Stomach smooth muscle (tissue), 2 donors: ENCODE measurements around the gene GCG.

Experiments used
- H3K27ac ChIP-seq: one replicate; pipeline ENCODE4 v1.7.0; 2013; ENCODE audit warnings: mild to moderate bottlenecking, low read length, inconsistent platforms
- H3K27me3 ChIP-seq, 2 donors: one replicate each; pipeline ENCODE4 v1.7.0; 2013; ENCODE audit warnings: low read length in 2 of 2; ENCODE audit not compliant: insufficient read depth in 2 of 2, control insufficient read depth in 1 of 2
- H3K36me3 ChIP-seq, 2 donors: one replicate each; pipeline ENCODE4 v1.7.0; 2013; ENCODE audit warnings: low read length in 2 of 2; ENCODE audit not compliant: control insufficient read depth in 2 of 2, insufficient read depth in 2 of 2
- H3K4me1 ChIP-seq: one replicate; pipeline ENCODE4 v1.7.0; 2013; ENCODE audit warnings: low read length; ENCODE audit not compliant: control insufficient read depth, insufficient read depth
- H3K4me3 ChIP-seq, 2 donors: one replicate each; pipeline ENCODE4 v1.7.0; 2013; ENCODE audit warnings: low read length in 2 of 2
- H3K9ac ChIP-seq, 2 donors: one replicate each; pipeline ENCODE4 v1.7.0; 2013; ENCODE audit warnings: low read length in 2 of 2, mild to moderate bottlenecking in 1 of 2
- H3K9me3 ChIP-seq, 2 donors: one replicate each; pipeline ENCODE4 v1.7.0; 2013; ENCODE audit warnings: low read length in 2 of 2; ENCODE audit not compliant: control insufficient read depth in 2 of 2
- donor health status: healthy.
- donor health status: Pancreatic carcinoma.

The GCG gene

DNA sequence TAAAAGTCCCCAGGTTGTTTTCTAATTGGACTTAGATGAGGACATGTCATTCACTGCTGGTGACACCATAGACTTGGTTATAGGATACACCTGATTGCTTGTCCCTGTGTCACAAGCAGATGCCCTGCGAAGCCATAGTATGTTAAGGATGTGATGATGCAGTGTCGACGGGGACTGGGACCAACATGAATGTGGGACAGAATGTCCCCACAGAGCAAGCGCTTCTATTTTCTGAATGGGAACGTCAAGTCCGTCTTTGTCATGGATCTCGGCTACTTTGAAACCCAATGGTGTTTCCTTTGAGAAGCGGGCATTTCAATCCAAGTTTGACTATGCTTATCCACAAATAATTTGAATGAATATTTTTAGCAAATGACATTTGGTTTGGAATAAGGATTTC lies 2.1 kb downstream of the GCG start:
- no peak overlapping the region for H3K9ac ChIP-seq
- no peaks in the 10 kb centered on the region for H3K4me1 ChIP-seq
- no peaks in the 10 kb centered on the region for H3K27me3 ChIP-seq
- no peaks in the 10 kb centered on the region for H3K36me3 ChIP-seq
- H3K27ac ChIP-seq = no peak overlapping the region
- no peaks in the 10 kb centered on the region for H3K9me3 ChIP-seq
- H3K4me3 ChIP-seq = no peak overlapping the region

- H3K9me3 ChIP-seq = no peaks in the 10 kb centered on the region
- no peaks in the 10 kb centered on the region for H3K4me1 ChIP-seq
- H3K27me3 ChIP-seq = no peaks in the 10 kb centered on the region
- H3K27ac ChIP-seq = no peak overlapping the region
- H3K4me3 ChIP-seq = no peak overlapping the region
- H3K36me3 ChIP-seq = no peaks in the 10 kb centered on the region
- no peak overlapping the region for H3K9ac ChIP-seq
Measured at GRCh38 chr2:162149466-162149865, 2.6 kb downstream of the GCG start.

DNA sequence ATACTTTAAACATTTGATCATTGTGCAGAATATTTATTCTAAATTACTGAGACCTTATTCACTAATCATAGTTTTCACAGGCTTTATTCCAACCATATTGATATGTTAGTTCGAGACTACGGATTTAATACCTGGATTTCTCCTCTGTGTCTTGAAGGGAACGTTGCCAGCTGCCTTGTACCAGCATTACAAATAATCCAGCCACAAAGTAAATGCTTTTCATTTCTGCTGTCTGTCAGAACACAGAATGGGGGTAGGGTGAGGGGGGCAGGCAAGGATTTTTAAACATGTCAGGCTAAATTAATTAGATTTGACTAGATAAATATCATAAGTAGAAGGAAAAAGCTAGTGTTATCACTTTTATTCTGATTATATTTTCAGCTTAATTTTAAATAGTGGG lies 3.1 kb downstream of the GCG start:
- Histone ChIP-seq H3K9ac (no peak overlapping the region), H3K27ac (no peak overlapping the region), H3K4me3 (no peak overlapping the region), H3K27me3 (no peaks in the 10 kb centered on the region), H3K4me1 (no peaks in the 10 kb centered on the region), H3K36me3 (no peaks in the 10 kb centered on the region), H3K9me3 (no peaks in the 10 kb centered on the region)

DNA sequence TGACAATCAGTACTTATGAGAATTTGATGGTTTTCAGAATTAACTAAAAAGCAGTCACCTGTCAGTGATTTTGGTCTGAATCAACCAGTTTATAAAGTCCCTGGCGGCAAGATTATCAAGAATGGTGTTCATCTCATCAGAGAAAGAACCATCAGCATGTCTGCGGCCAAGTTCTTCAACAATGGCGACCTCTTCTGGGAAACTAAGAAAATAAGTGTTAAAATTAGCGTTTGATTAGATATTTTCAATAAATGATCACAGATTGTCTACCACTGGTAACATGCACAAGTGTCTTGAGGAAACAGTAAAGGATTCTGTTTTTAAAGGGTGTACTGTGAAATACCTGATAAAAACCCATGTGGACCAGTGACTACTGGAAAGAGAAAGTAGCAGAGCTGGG lies 8.1 kb downstream of the GCG start:
- Histone ChIP-seq H3K27me3 (no peaks in the 10 kb centered on the region), H3K9ac (no peak overlapping the region)

GRCh38 chr2:162138310-162138709 lies 13.7 kb downstream of the GCG start:
- no peaks in the 10 kb centered on the region for H3K27me3 ChIP-seq
- H3K4me1 ChIP-seq = no peaks in the 10 kb centered on the region
- H3K27ac ChIP-seq = no peak overlapping the region
- no peak overlapping the region for H3K4me3 ChIP-seq
- H3K9ac ChIP-seq = no peak overlapping the region
- H3K36me3 ChIP-seq = no peaks in the 10 kb centered on the region
- H3K9me3 ChIP-seq = no peaks in the 10 kb centered on the region

More for the DNA sequence above, 8.1 kb downstream of the GCG start:
- Histone ChIP-seq H3K36me3 (no peaks in the 10 kb centered on the region), H3K4me3 (no peak overlapping the region), H3K27ac (no peak overlapping the region), H3K9me3 (no peaks in the 10 kb centered on the region), H3K4me1 (no peaks in the 10 kb centered on the region)

DNA sequence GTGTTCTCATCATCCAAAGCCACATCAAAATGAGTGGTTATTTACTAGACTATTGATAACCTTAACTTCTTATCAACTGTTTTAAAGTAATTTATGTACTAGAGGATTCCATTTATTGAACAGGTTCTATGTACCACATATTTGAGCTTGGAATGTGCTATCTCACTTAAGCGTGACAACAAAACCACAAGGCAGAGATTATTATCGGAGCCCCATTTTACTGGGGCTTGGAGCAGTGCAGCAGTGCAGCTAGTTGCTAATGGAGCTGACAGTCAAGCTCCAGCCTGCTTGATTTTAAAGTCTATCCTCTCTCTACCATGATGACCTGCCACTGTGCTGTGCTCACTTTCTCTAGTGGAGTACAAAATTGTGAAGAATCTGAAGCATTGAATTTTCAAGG lies 24.6 kb downstream of the GCG start:
- Histone ChIP-seq H3K9me3 (no peaks in the 10 kb centered on the region), H3K27me3 (no peaks in the 10 kb centered on the region), H3K9ac (no peak overlapping the region), H3K36me3 (no peaks in the 10 kb centered on the region), H3K4me3 (no peak overlapping the region), H3K4me1 (no peaks in the 10 kb centered on the region), H3K27ac (no peak overlapping the region)

GRCh38 chr2:162126527-162126926 lies 25.5 kb downstream of the GCG start:
- Histone ChIP-seq H3K9me3 (no peaks in the 10 kb centered on the region), H3K36me3 (no peaks in the 10 kb centered on the region), H3K4me3 (no peak overlapping the region), H3K27me3 (no peaks in the 10 kb centered on the region), H3K27ac (no peak overlapping the region), H3K9ac (no peak overlapping the region), H3K4me1 (no peaks in the 10 kb centered on the region)

GRCh38 chr2:162126111-162126519 lies 25.9 kb downstream of the GCG start:
- no peak overlapping the region for H3K27ac ChIP-seq
- H3K27me3 ChIP-seq = no peaks in the 10 kb centered on the region
- no peaks in the 10 kb centered on the region for H3K9me3 ChIP-seq
- no peak overlapping the region for H3K9ac ChIP-seq
- no peak overlapping the region for H3K4me3 ChIP-seq
- H3K4me1 ChIP-seq = no peaks in the 10 kb centered on the region
- H3K36me3 ChIP-seq = no peaks in the 10 kb centered on the region

DNA sequence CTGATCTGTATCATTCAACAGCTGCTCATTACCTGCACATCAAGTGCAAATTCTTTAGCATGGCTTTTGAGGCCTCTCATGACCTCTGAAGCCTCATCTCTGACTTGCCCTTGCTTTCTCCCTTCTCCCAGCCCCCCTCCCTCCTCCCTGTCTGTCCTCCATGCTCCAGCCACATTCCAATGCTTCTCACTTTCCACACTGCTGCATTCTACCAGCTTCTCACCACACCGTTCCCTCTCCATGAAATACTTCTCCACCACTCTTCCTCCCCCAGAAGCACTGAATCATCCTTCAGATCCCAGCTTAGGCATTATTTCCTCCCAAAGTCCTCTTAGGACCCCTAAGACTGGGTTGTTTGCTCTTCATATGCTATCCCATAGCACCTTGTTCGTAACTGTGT lies 26.9 kb downstream of the GCG start:
- Histone ChIP-seq H3K27me3 (no peaks in the 10 kb centered on the region), H3K4me1 (no peaks in the 10 kb centered on the region), H3K9ac (no peak overlapping the region), H3K9me3 (no peaks in the 10 kb centered on the region), H3K36me3 (no peaks in the 10 kb centered on the region), H3K4me3 (no peak overlapping the region), H3K27ac (no peak overlapping the region)

- H3K27ac ChIP-seq = no peak overlapping the region
Measured at GRCh38 chr2:162123806-162124758, 28.0 kb downstream of the GCG start.

More at GRCh38 chr2:162123806-162124758, 28.0 kb downstream of the GCG start:
- Histone ChIP-seq H3K9me3 (no peaks in the 10 kb centered on the region), H3K4me1 (no peaks in the 10 kb centered on the region), H3K27me3 (no peaks in the 10 kb centered on the region), H3K36me3 (no peaks in the 10 kb centered on the region), H3K9ac (no peak overlapping the region), H3K4me3 (no peak overlapping the region)
